Aorta (tissue), 5 donors: ENCODE results near the gene MDM2. TPM values are rescaled to one million over a fixed set of nuclear protein-coding genes. Genes with fewer than 3 reads are reported as not detected.

ENCODE experiments used
- ATAC-seq: fragments of 200-7000 bp; cut with Tn5 transposase; one replicate; pipeline ENCODE4 v1.9.1; 2022; ENCODE audit warnings: moderate library complexity; ENCODE audit not compliant: low FRiP score
- DNase-seq, 2 donors: peaks; one replicate each; pipeline ENCODE4 v3.0.0-alpha.2; 2020
- H3K27ac ChIP-seq, 2 donors: one replicate each; pipeline ENCODE4 v1.5.1; 2013; ENCODE audit warnings: low read length in 2 of 2, mild to moderate bottlenecking in 2 of 2, moderate library complexity in 2 of 2, control low read depth in 1 of 2, inconsistent platforms in 1 of 2, low read depth in 1 of 2
- H3K27me3 ChIP-seq, 2 donors: one replicate each; pipeline ENCODE4 v1.6.1; 2013; ENCODE audit warnings: control low read depth in 1 of 2, low read length in 1 of 2, mild to moderate bottlenecking in 1 of 2, moderate library complexity in 1 of 2; ENCODE audit not compliant: insufficient read depth in 2 of 2, control insufficient read depth in 1 of 2
- H3K36me3 ChIP-seq, 2 donors: one replicate each; pipeline ENCODE4 v1.6.1; 2013; ENCODE audit warnings: control low read depth in 1 of 2, low read length in 1 of 2, mild to moderate bottlenecking in 1 of 2; ENCODE audit not compliant: insufficient read depth in 2 of 2, control insufficient read depth in 1 of 2
- H3K4me1 ChIP-seq, 2 donors: one replicate each; pipeline ENCODE4 v1.6.1; 2013; ENCODE audit warnings: low read length in 2 of 2, control low read depth in 1 of 2, mild to moderate bottlenecking in 1 of 2, moderate library complexity in 1 of 2; ENCODE audit not compliant: insufficient read depth in 2 of 2, control insufficient read depth in 1 of 2
- H3K4me3 ChIP-seq, 2 donors: one replicate each; pipeline ENCODE4 v1.5.1; 2013; ENCODE audit warnings: low read length in 2 of 2, control low read depth in 1 of 2, mild to moderate bottlenecking in 1 of 2
- H3K9me3 ChIP-seq: one replicate; pipeline ENCODE4 v1.6.1; 2013; ENCODE audit warnings: mild to moderate bottlenecking, low read length; ENCODE audit not compliant: control insufficient read depth
- WGBS, 2 donors: extraction: QIAGEN DNeasy Blood & Tissue Kit; methylation state at CpG; one replicate each; pipeline ENCODE4 v1.1.7; 2013; 5-methylcytosine and 5-hydroxymethylcytosine counted together
- intact Hi-C, 2 donors: fragments of 100-400 bp; cut with DNase I; formaldehyde crosslinking; loops; one replicate each; pipeline versions ENCODE4 v1.14.2 to v1.15.0; 2022
- long read RNA-seq, 2 donors: library from polyadenylated mRNA; unstranded; transcript quantifications; one replicate each; pipeline ENCODE4 v2.0.0, GENCODE V29; 2020 to 2021
- polyA plus RNA-seq, 2 donors: library from polyadenylated mRNA; stranded (reverse); fragments of 200-250 nt; gene quantifications; one replicate each; pipeline ENCODE4 v1.2.3, GENCODE V29; 2013
- total RNA-seq, 2 donors: library from RNA; stranded (reverse); fragmentation: NEBNext Ultra II Directional; extraction: Animal tissue kit (Norgen Biotek cat#: 25700); gene quantifications; one replicate each; pipeline ENCODE4 v1.2.1, GENCODE V29; 2021
- donor health status: healthy with polysubstance abuse.
- donor health status: Bipolar disorder and iron deficiency.
- donor health status: DM: no; HTN: no; CAD: no.
- donor health status: DM: no; HTN: no; CAD: no.
- donor health status: DM: yes; HTN: yes; CAD: no.

Gene MDM2
- total RNA-seq: 100 to 1,000 TPM; 100 to 121 TPM
- 10 to 100 TPM; 21.4 to 41.5 TPM for polyA plus RNA-seq
- long read RNA-seq, donor 1, full-length matches to known transcripts: 9 of 16 reads
- long read RNA-seq, donor 1, partial matches to known transcripts: 5 of 16 reads
- long read RNA-seq, donor 1, other reads (novel, unspliced or antisense): 2 of 16 reads
- long read RNA-seq, donor 2, full-length matches to known transcripts: 2 of 11 reads
- long read RNA-seq, donor 2, partial matches to known transcripts: 3 of 11 reads
- long read RNA-seq, donor 2, other reads (novel, unspliced or antisense): 6 of 11 reads

DNA sequence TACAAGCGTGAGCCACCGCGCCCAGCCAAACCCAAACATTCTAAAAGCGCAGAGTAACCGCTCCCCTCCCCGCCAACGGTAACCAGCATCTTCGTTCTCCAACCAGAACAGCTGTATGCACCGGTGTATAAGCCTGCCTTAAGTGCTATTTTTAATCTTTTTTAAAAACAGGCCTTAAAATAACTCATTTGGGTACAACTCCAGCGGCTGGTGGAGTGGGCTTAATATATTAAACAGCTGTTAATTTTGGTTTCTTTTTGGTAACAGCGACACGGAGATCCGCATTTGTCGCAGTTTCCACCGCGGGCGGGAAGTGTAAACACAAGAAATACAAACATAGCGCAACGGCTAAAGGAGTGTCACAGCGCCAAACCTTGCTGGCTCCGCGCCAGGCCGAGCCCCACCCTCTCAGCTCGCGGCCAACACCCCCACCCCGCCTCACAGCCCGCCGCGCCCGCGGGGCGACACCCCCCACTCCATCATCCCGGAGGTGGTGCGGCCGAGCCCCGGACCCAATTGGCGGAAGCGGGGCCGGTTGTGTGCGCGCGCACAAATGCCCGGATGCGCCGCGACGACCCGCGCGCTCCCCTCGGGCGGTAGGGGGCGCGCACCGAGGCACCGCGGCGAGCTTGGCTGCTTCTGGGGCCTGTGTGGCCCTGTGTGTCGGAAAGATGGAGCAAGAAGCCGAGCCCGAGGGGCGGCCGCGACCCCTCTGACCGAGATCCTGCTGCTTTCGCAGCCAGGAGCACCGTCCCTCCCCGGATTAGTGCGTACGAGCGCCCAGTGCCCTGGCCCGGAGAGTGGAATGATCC, at the start of gene MDM2:
TSS of gene MDM2 (plus strand) at position 602 of the 812 bp plus-strand sequence. CDS start 301 bp downstream, outside the sequence.
- peak; percentile 98 for ATAC-seq
- intact Hi-C loops: loop anchor here in 1 of 2 donors (2.0 to 10.0 kb wide), 2 partner anchors 61 to 443 kb away; partner anchors contain the start of gene SLC35E3
- WGBS, 2 donors: 0 to 1% methylated on average over 60 to 72 of the region's 72 CpGs

GRCh38 chr12:68759852-68760251, 48.1 kb upstream of the MDM2 start:
- WGBS, 2 donors: 85 to 86% methylated on average over 5 of the region's 5 CpGs
- ATAC-seq (no peak), DNase-seq (no peak)
- Histone ChIP-seq H3K27ac (no peak overlapping the region), H3K36me3 (peaks cover 2 to 6% of the 10 kb centered on the region in 2 donors), H3K4me1 (no peaks in the 10 kb centered on the region), H3K9me3 (no peaks in the 10 kb centered on the region), H3K27me3 (no peaks in the 10 kb centered on the region), H3K4me3 (no peak overlapping the region)
- intact Hi-C loops: no loop called here

More for the DNA sequence above, at the start of gene MDM2:
- peak; percentile 95 to 98 for DNase-seq
- Histone ChIP-seq H3K36me3 (peaks cover 0 to 2% of the 10 kb centered on the region in 2 donors), H3K27me3 (no peaks in the 10 kb centered on the region), H3K9me3 (no peaks in the 10 kb centered on the region), H3K4me1 (no peaks in the 10 kb centered on the region), H3K4me3 (peak within 1 kb of the TSS; percentile 91 to 92), H3K27ac (peak within 1 kb of the TSS; percentile 98 to 99)

DNA sequence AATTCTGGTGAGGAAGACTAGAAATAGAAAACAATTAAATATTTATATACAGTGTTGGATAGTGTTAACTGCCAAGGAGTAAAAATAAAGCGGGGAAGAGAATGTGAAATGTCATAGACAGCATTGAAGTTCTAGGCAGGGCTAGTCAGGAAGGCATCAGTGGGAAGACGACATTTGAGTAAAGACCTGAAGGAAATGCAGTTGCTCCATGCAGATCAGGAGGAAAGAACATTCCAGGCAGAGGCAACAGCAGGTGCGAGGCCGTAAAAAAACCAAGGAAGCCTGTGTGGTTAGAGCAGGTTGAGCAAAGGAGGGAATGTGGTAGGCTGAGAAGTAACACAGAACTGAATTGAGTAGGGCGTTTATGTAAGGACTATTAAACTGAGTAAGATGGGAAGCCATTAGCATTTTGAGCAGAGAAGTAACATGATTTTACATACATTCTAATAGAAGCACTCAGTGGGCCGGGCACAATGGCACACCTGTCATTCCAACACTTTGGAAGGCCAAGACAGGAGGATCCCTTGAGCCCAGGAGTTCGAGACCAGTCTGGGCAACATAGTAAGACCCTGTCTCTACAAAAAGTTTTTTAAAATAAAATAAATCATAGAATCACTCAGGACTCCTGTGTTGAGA, 47.1 kb upstream of the MDM2 start:
- DNase-seq (no peak), ATAC-seq (no peak)
- 96% methylated on average over 7 of the region's 7 CpGs for WGBS, 2 donors
- no peaks in the 10 kb centered on the region for H3K27me3 ChIP-seq
- H3K4me1 ChIP-seq: no peaks in the 10 kb centered on the region
- intact Hi-C loops: no loop called here
- no peak overlapping the region for H3K27ac ChIP-seq
- H3K9me3 ChIP-seq: no peaks in the 10 kb centered on the region
- no peak overlapping the region for H3K4me3 ChIP-seq
- peaks cover 0 to 6% of the 10 kb centered on the region in 2 donors for H3K36me3 ChIP-seq

DNA sequence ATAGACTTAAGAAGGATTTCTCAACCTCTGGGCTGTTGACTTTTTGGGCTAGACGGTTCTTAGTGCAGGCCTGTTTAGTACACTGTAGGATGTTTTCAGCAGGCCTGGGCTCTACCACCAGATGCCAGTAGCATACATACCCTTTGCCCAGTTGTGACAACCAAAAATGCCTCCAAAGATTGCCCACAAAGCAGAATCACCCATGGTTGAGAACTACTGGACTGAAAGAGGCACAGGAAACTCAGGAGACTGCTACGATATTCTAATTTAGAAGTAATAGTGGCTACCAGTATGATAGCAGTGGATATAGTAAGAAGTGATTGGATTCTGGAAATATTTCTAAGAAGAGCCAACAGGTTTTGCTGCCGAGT, 46.5 kb upstream of the MDM2 start:
- H3K9me3 ChIP-seq: no peaks in the 10 kb centered on the region
- H3K4me1 ChIP-seq: no peaks in the 10 kb centered on the region
- WGBS, 2 donors: 90 to 93% methylated on average over 3 of the region's 3 CpGs
- H3K36me3 ChIP-seq: peaks cover 0 to 6% of the 10 kb centered on the region in 2 donors
- H3K27ac ChIP-seq: no peak overlapping the region
- intact Hi-C loops: no loop called here
- H3K4me3 ChIP-seq: no peak overlapping the region
- no peaks in the 10 kb centered on the region for H3K27me3 ChIP-seq
- no peak for ATAC-seq
- DNase-seq: no peak

DNA sequence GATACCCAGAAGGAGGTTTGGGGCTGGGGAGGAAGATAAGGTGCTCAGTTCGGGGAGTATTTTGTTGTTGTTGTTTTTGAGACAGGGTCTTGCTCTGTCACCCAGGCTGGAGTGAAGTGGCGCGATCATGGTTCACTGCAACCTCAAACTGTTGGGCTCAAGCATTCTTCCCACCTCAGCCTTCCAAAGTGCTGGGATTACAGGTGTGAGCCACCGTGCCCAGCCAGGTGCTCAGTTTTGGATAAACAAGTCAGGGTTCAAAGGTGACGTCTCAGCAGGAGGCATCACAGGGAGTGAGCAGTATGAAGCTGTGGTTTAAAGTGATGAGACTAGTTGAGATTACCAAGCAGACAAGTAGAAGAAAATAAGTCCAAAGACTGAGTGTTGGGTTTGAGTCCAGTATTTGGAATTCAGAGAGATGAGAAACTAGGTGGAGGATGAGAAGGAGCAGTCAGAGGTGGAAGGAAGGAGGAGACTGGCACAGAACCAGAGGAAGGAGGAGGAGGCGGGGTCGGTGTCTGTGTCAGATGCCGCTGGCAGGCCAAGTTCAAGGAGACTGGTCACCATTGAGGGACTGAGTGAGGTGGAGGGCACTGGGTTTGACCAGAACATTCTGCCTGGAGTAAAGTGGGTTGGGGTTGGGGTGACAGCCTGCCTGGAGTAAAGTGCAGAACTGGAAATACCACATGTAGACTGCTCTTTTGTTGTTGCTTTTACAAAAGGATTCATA, 45.9 kb upstream of the MDM2 start:
- H3K27ac ChIP-seq: no peak overlapping the region
- DNase-seq (no peak), ATAC-seq (no peak)
- H3K36me3 ChIP-seq: peaks cover 0 to 6% of the 10 kb centered on the region in 2 donors
- no peak overlapping the region for H3K4me3 ChIP-seq
- intact Hi-C loops: no loop called here
- no peaks in the 10 kb centered on the region for H3K9me3 ChIP-seq
- H3K27me3 ChIP-seq: no peaks in the 10 kb centered on the region
- no peaks in the 10 kb centered on the region for H3K4me1 ChIP-seq
- WGBS, 2 donors: 87 to 92% methylated on average over 8 of the region's 8 CpGs

- no peak for DNase-seq
- intact Hi-C loops: no loop called here
- Histone ChIP-seq H3K4me3 (no peak overlapping the region), H3K36me3 (peaks cover 0 to 6% of the 10 kb centered on the region in 2 donors), H3K9me3 (no peaks in the 10 kb centered on the region), H3K4me1 (no peaks in the 10 kb centered on the region), H3K27ac (no peak overlapping the region), H3K27me3 (no peaks in the 10 kb centered on the region)
- ATAC-seq: no peak
- WGBS, 2 donors: 96 to 97% methylated on average over 3 of the region's 3 CpGs
Measured at GRCh38 chr12:68762691-68763090, 45.3 kb upstream of the MDM2 start.

- Histone ChIP-seq H3K27me3 (no peaks in the 10 kb centered on the region), H3K27ac (no peak overlapping the region), H3K36me3 (peaks cover 0 to 6% of the 10 kb centered on the region in 2 donors), H3K9me3 (no peaks in the 10 kb centered on the region), H3K4me1 (no peaks in the 10 kb centered on the region), H3K4me3 (no peak overlapping the region)
- ATAC-seq: no peak
- intact Hi-C loops: no loop called here
- no peak for DNase-seq
- 97 to 99% methylated on average over 1 of the region's 1 CpG for WGBS, 2 donors
Measured at GRCh38 chr12:68765696-68766095, 42.3 kb upstream of the MDM2 start.

DNA sequence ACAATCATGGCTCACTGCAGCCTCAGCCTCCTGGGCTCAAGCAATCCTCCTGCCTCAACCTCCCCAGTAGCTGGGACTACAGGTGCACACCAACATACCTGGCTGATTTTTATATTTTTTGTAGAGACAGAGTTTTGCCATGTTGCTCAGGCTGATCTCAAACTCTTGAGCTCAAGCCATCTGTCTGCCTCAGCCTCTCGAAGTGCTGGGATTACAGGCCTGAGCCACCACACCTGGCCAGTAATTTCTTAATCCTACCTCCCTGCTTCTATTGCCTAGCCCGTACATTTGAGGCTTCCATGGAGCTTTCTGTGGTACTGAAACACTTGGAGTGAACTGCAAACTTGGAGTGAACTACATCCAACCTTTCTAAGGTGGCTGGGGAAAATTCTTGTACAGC, 41.3 kb upstream of the MDM2 start:
- intact Hi-C loops: no loop called here
- DNase-seq: no peak
- WGBS, 2 donors: 79 to 90% methylated on average over 2 of the region's 2 CpGs
- no peak for ATAC-seq
- H3K4me3 ChIP-seq: no peak overlapping the region
- peaks cover 0 to 2% of the 10 kb centered on the region in 2 donors for H3K36me3 ChIP-seq
- H3K4me1 ChIP-seq: no peaks in the 10 kb centered on the region
- no peak overlapping the region for H3K27ac ChIP-seq
- no peaks in the 10 kb centered on the region for H3K9me3 ChIP-seq
- H3K27me3 ChIP-seq: no peaks in the 10 kb centered on the region
